ENCODE data around the gene MGAT5. TPM values are rescaled to one million over a fixed set of nuclear protein-coding genes. Genes with fewer than 3 reads are reported as not detected.

Gene MGAT5
- total and polyA plus RNA-seq, 7 donors = 1.1 to 7.0 (median 2.1) TPM

DNA sequence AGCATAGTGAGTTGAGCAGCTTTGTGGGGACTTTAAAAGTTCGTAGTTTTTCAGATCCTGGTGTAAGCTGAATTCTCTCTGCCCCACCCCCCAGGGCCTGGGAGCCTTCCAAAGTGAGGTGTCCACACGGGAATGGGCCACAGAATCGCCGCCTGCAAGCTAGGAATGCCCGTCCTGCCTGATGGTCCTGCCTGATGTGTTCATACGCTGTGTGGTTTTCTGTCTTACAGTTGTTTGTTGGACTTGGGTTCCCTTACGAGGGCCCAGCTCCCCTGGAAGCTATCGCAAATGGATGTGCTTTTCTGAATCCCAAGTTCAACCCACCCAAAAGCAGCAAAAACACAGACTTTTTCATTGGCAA lies 158.7 kb downstream of the MGAT5 start:
- Histone ChIP-seq H3K27ac (no peak overlapping the region), H3K27me3 (ENCODE audit: insufficient read depth in 3 of 3, low read length in 2 of 3) (no peaks in the 10 kb centered on the region), H3K4me3 (no peak overlapping the region), H3K36me3 (ENCODE audit: insufficient read depth in 1 of 2, low read depth in 1 of 2) (no peaks in the 10 kb centered on the region), H3K4me1 (no peaks in the 10 kb centered on the region), H3K9me3 (no peaks in the 10 kb centered on the region)
- no peak for TF ChIP-seq CTCF (IDR thresholded peaks at IDR 0.05)
- DNase-seq = no peak
- WGBS, 3 donors = 82 to 91% (median 84%) methylated on average over 8 of the region's 8 CpGs
- no peak for ATAC-seq
- intact Hi-C loops (cut with DNase I) = loop anchor here in 1 of 2 donors (1.0 to 5.0 kb wide), 2 partner anchors 165 to 294 kb away; no protein-coding TSS in a partner anchor

- Histone ChIP-seq H3K27ac (no peak overlapping the region), H3K4me3 (no peak overlapping the region), H3K9me3 (no peaks in the 10 kb centered on the region), H3K27me3 (ENCODE audit: insufficient read depth in 3 of 3, low read length in 2 of 3) (no peaks in the 10 kb centered on the region), H3K4me1 (no peaks in the 10 kb centered on the region), H3K36me3 (ENCODE audit: insufficient read depth in 1 of 2, low read depth in 1 of 2) (no peaks in the 10 kb centered on the region)
- intact Hi-C loops (cut with DNase I) = loop anchor here in 1 of 2 donors (5.0 kb wide), 1 partner anchor 166 kb away; no protein-coding TSS in a partner anchor
- TF ChIP-seq CTCF (IDR thresholded peaks at IDR 0.05) = no peak
- DNase-seq (no peak), ATAC-seq (no peak)
- WGBS, 3 donors = 88 to 96% (median 94%) methylated on average over 1 of the region's 1 CpG
Observed at GRCh38 chr2:134413430-134413829, 159.6 kb downstream of the MGAT5 start.

DNA sequence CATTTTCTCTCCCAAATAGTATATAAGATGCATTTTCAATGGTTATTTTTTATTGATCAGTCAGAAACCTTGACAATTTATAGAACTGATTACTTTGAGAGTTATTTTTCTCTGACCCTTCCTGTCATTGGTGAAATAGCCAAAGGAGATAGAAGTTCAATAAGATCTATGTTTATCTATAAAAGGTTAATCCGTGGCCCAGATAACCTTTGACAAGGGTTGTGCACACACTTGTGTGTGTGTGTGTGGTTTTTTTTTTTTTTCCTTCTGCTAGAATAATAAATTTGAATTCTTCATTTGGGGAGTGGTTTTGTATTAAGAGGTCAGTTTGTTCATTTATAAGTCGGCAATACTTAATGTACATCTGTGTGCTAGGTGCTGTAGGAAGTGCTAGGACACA lies 160.0 kb downstream of the MGAT5 start:
- H3K36me3 ChIP-seq (ENCODE audit: insufficient read depth in 1 of 2, low read depth in 1 of 2) = no peaks in the 10 kb centered on the region
- no peaks in the 10 kb centered on the region for H3K9me3 ChIP-seq
- no peaks in the 10 kb centered on the region for H3K27me3 ChIP-seq (ENCODE audit: insufficient read depth in 3 of 3, low read length in 2 of 3)
- DNase-seq (no peak), ATAC-seq (no peak)
- 66 to 96% (median 96%) methylated on average over 2 of the region's 2 CpGs for WGBS, 3 donors
- no peak overlapping the region for H3K4me3 ChIP-seq
- no peaks in the 10 kb centered on the region for H3K4me1 ChIP-seq
- TF ChIP-seq CTCF (IDR thresholded peaks at IDR 0.05) = no peak
- no peak overlapping the region for H3K27ac ChIP-seq
- intact Hi-C loops (cut with DNase I) = loop anchor here in 1 of 2 donors (5.0 kb wide), 1 partner anchor 167 kb away; no protein-coding TSS in a partner anchor

DNA sequence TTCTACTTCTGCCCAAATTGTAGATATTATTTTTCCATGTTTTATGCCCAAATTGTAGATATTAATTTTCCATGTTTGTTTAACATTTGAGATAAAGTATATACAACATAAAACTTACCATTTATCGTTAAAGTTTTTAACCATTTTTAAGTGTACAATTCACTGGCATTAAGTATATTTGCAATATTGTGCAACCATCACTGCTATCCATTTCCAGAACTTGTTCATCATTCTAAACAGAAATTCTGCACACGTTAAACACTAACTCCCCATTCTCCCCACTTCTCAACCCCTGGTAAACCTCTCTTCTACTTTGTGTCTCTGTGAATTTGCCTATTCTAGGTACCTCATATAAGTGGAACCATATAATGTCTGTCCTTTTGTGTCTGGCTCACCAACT lies 162.1 kb downstream of the MGAT5 start:
- H3K9me3 ChIP-seq = no peaks in the 10 kb centered on the region
- WGBS, 3 donors = 90 to 93% (median 90%) methylated on average over 2 of the region's 2 CpGs
- intact Hi-C loops (cut with DNase I) = no loop called here

More for the DNA sequence above, 162.1 kb downstream of the MGAT5 start:
- Histone ChIP-seq H3K27ac (no peak overlapping the region), H3K36me3 (ENCODE audit: insufficient read depth in 1 of 2, low read depth in 1 of 2) (no peaks in the 10 kb centered on the region), H3K4me3 (no peak overlapping the region), H3K4me1 (peaks cover 6% of the 10 kb centered on the region), H3K27me3 (ENCODE audit: insufficient read depth in 3 of 3, low read length in 2 of 3) (no peaks in the 10 kb centered on the region)
- ATAC-seq (no peak), DNase-seq (no peak)
- TF ChIP-seq CTCF (IDR thresholded peaks at IDR 0.05) = no peak

All from psoas muscle (tissue), 8 donors.